HepG2 (cell line): ENCODE measurements around the gene KMT2B. TPM values are rescaled to one million over a fixed set of nuclear protein-coding genes. Genes with fewer than 3 reads are reported as not detected.

Experiments
- AHDC1 ChIP-seq: sonication (generic); formaldehyde crosslinking; IDR thresholded peaks from 2 replicates; pipeline ENCODE4 v1.5.1; 2020; ENCODE audit warnings: mild to moderate bottlenecking, missing genetic modification reagents, borderline replicate concordance
- ATM ChIP-seq: fragments of 450-650 bp; IDR thresholded peaks from 2 replicates; pipeline ENCODE4 v1.7.1; 2017; ENCODE audit warnings: mild to moderate bottlenecking, borderline replicate concordance
- HNF1A ChIP-seq, 2 experiments: sonication (generic) in 1 of 2; formaldehyde crosslinking in 1 of 2; IDR thresholded peaks; 2 replicates each; pipeline versions ENCODE4 v1.4.0 to v1.6.1; 2016 to 2020; ENCODE audit warnings: borderline replicate concordance in 1 of 2, low read depth in 1 of 2, mild to moderate bottlenecking in 1 of 2, missing genetic modification reagents in 1 of 2
- IRF9 ChIP-seq: sonication (generic); formaldehyde crosslinking; IDR thresholded peaks from 2 replicates; pipeline ENCODE4 v1.8.0; 2022; ENCODE audit warnings: missing genetic modification reagents, mild to moderate bottlenecking, borderline replicate concordance
- LCORL ChIP-seq, 2 experiments: fragments of 450-650 bp in 1 of 2; sonication (generic) in 1 of 2; formaldehyde crosslinking in 1 of 2; IDR thresholded peaks; 2 replicates each; pipeline versions ENCODE4 v1.5.0 to v1.6.1; 2017 to 2020; ENCODE audit warnings: antibody characterized with exemption in 1 of 2, missing genetic modification reagents in 1 of 2
- MTF2 ChIP-seq: sonication (generic); formaldehyde crosslinking; IDR thresholded peaks from 2 replicates; pipeline ENCODE4 v1.5.0; 2020; ENCODE audit warnings: missing genetic modification reagents, borderline replicate concordance
- RFXANK ChIP-seq: IDR thresholded peaks from 2 replicates; pipeline ENCODE4 v1.6.1; 2016
- U2AF1 ChIP-seq: fragments of 200-400 bp; formaldehyde crosslinking; optimal IDR thresholded peaks from 2 replicates; pipeline ENCODE3; 2017; ENCODE audit warnings: mild to moderate bottlenecking, low read depth, low read length
- XRCC5 ChIP-seq: fragments of 200-400 bp; formaldehyde crosslinking; optimal IDR thresholded peaks from 2 replicates; pipeline ENCODE3; 2017; ENCODE audit warnings: mild to moderate bottlenecking, low read length
- YEATS4 ChIP-seq: sonication (generic); formaldehyde crosslinking; IDR thresholded peaks from 2 replicates; pipeline ENCODE4 v1.4.0; 2020; ENCODE audit warnings: missing genetic modification reagents, borderline replicate concordance
- ZFY ChIP-seq: sonication (generic); formaldehyde crosslinking; IDR thresholded peaks from 2 replicates; pipeline ENCODE4 v1.4.0; 2020; ENCODE audit warnings: missing genetic modification reagents
- ZMYM3 ChIP-seq: sonication (generic); formaldehyde crosslinking; IDR thresholded peaks from 2 replicates; pipeline ENCODE4 v1.5.1; 2020; ENCODE audit warnings: mild to moderate bottlenecking, missing genetic modification reagents
- ZNF292 ChIP-seq: sonication (generic); formaldehyde crosslinking; IDR thresholded peaks from 2 replicates; pipeline ENCODE4 v1.8.1; 2022; ENCODE audit warnings: mild to moderate bottlenecking, low read depth, missing genetic modification reagents, borderline replicate concordance
- ZNF329 ChIP-seq: sonication (generic); formaldehyde crosslinking; IDR thresholded peaks from 2 replicates; pipeline ENCODE4 v1.9.0; 2021; ENCODE audit warnings: low read depth, mild to moderate bottlenecking, missing genetic modification reagents
- ZNF333 ChIP-seq: sonication (generic); formaldehyde crosslinking; IDR thresholded peaks from 2 replicates; pipeline ENCODE4 v1.4.0; 2020; ENCODE audit warnings: mild to moderate bottlenecking, missing genetic modification reagents, borderline replicate concordance
- ZNF382 ChIP-seq: sonication (generic); formaldehyde crosslinking; IDR thresholded peaks from 2 replicates; pipeline ENCODE4 v1.5.0; 2020; ENCODE audit warnings: missing genetic modification reagents, mild to moderate bottlenecking, borderline replicate concordance
- ZNF891 ChIP-seq: sonication (generic); formaldehyde crosslinking; IDR thresholded peaks from 2 replicates; pipeline ENCODE4 v1.5.0; 2020; ENCODE audit warnings: mild to moderate bottlenecking, missing genetic modification reagents
- polyA plus RNA-seq, 8 experiments: library from polyadenylated mRNA; depleted of rRNA in 3 of 8; stranded (reverse) in 7 of 8; unstranded in 1 of 8; fragments of >200 nt; fragmentation: Illumina TruSeq in 4 of 8; extraction: Trizol in 4 of 8; gene quantifications; 2 replicates each; pipeline versions ENCODE4 v1.2.1 to v1.2.3, GENCODE V29; 2011 to 2016; ENCODE audit warnings: low read depth in 4 of 8, missing spikeins in 1 of 8, mixed read lengths in 1 of 8; ENCODE audit not compliant: insufficient read depth in 1 of 8
- total RNA-seq, 5 experiments: library from RNA; depleted of rRNA; stranded (reverse); fragments of >200 nt; fragmentation: Illumina TruSeq; extraction: Trizol; gene quantifications; 2 replicates each; pipeline ENCODE4 v1.2.3, GENCODE V29; 2016; ENCODE audit warnings: low read depth in 1 of 5

Gene KMT2B
- total and polyA plus RNA-seq, 2 of the 13 experiments (the other 11 are each of a cell fraction or from before 2014, with no cell fraction given): 6.2 to 16.9 TPM

GRCh38 chr19:35744430-35745327 lies 26.9 kb downstream of the KMT2B start (continued):
- 0 out of 2 replicates have a peak, but pooled peaks have one; percentile 2 for TF ChIP-seq HNF1A (IDR thresholded peaks at IDR 0.05; ENCODE audit: low read depth)
- TF ChIP-seq HNF1A (CRISPR knock-in tag; IDR thresholded peaks at IDR 0.05; ENCODE audit: borderline replicate concordance): no peak
- TF ChIP-seq ZNF333: 0 out of 2 replicates have a peak, but pooled peaks have one; percentile 22
- TF ChIP-seq LCORL (IDR thresholded peaks at IDR 0.05): no peak
- TF ChIP-seq LCORL (CRISPR knock-in tag; IDR thresholded peaks at IDR 0.05): no peak
- peak; percentile 52 for TF ChIP-seq XRCC5
- no peak for TF ChIP-seq AHDC1 (CRISPR knock-in tag)
- TF ChIP-seq MTF2: no peak
- TF ChIP-seq U2AF1: no peak
- no peak for TF ChIP-seq RFXANK
- TF ChIP-seq ZNF382 (CRISPR knock-in tag): no peak
- no peak for TF ChIP-seq ATM
- no peak for TF ChIP-seq IRF9 (CRISPR knock-in tag)
- TF ChIP-seq ZNF891 (CRISPR knock-in tag): peak; percentile 21; the same call in 1 of the 2 replicates
- no peak for TF ChIP-seq ZMYM3 (CRISPR knock-in tag)
- TF ChIP-seq ZNF292 (CRISPR knock-in tag): no peak
- TF ChIP-seq ZNF329 (CRISPR knock-in tag): no peak
- TF ChIP-seq YEATS4: peak; percentile 34; the same call in 1 of the 2 replicates
- peak; percentile 1; the same call in 1 of the 2 replicates for TF ChIP-seq ZFY (CRISPR knock-in tag)
